ENCODE results near the gene RAB40C.

GRCh38 chr16:566475-567372, 23.1 kb upstream of the RAB40C start, which contains the start of gene NHLRC4:
- no peak for TF ChIP-seq CTCF (IDR thresholded peaks at IDR 0.05)
- TF ChIP-seq POLR2AphosphoS5 (IDR thresholded peaks at IDR 0.05), result no peak
